GM12878 (cell line): Measurements from ENCODE around the gene KLF17. TPM values are rescaled to one million over a fixed set of nuclear protein-coding genes. Genes with fewer than 3 reads are reported as not detected.

Experiments used
- ATAC-seq: fragments of 200-7000 bp; cut with Tn5 transposase; 3 replicates; pipeline ENCODE4 v1.9.1; 2020; ENCODE audit warnings: mild to moderate bottlenecking, moderate library complexity
- BruUV-seq: library from RNA; stranded (reverse); fragments of 400-500 nt; replicated peaks from 2 replicates; lab custom pipeline; 2021; lab: Mats Ljungman, UMichigan
- CTCF ChIA-PET: fragments of 300-600 bp; sonication (Branson Sonifier 250); formaldehyde crosslinking; extraction: SDS; loops from one replicate; lab custom pipeline; 2021; ENCODE audit warnings: inconsistent platforms; lab: Yijun Ruan, JAX
- POLR2A ChIA-PET: fragments of 350-600 bp; formaldehyde crosslinking; extraction: SDS; loops from one replicate; lab custom pipeline; 2021; ENCODE audit warnings: inconsistent platforms; lab: Charles Lee
- RAD21 ChIA-PET: fragments of 300-600 bp; sonication (Branson Sonifier 250); formaldehyde crosslinking; loops from one replicate; lab custom pipeline; 2023; ENCODE audit warnings: antibody characterized with exemption; ENCODE audit not compliant: unreplicated experiment; lab: Charles Lee
- SMC1A ChIA-PET: fragments of 300-600 bp; sonication (Branson Sonifier 250); formaldehyde crosslinking; loops from one replicate; lab custom pipeline; 2023; ENCODE audit not compliant: unreplicated experiment, uncharacterized antibody; lab: Charles Lee
- DNase-seq: peaks from one replicate; pipeline ENCODE4 v3.0.0-alpha.2; 2011; ENCODE audit warnings: low read depth, low spot score
- FAIRE-seq: peaks from 3 replicates; lab custom pipeline; 2011; peaks lifted over from hg19 to GRCh38; lab: Jason Lieb, UNC
- H2AFZ ChIP-seq: 2 replicates; pipeline ENCODE4 v1.6.0; 2011; ENCODE audit warnings: low read depth, low read length, control low read depth; ENCODE audit not compliant: control insufficient read depth
- H3K27ac ChIP-seq: 2 replicates; pipeline ENCODE4 v1.5.1; 2011; ENCODE audit warnings: control low read depth; ENCODE audit not compliant: control insufficient read depth, insufficient read depth
- H3K27me3 ChIP-seq, 2 experiments: replicated peaks in 1 of 2; 2 replicates each; pipeline versions ENCODE4 v1.6.0 to v1.6.1; 2011; ENCODE audit warnings: low read length in 1 of 2; ENCODE audit not compliant: control insufficient read depth in 2 of 2, insufficient read depth in 2 of 2
- H3K36me3 ChIP-seq, 2 experiments: 2 replicates each; pipeline ENCODE4 v1.5.1; 2011; ENCODE audit warnings: low read length in 1 of 2; ENCODE audit not compliant: control insufficient read depth in 2 of 2, insufficient read depth in 2 of 2
- H3K4me1 ChIP-seq: 2 replicates; pipeline ENCODE4 v1.6.1; 2011; ENCODE audit warnings: mild to moderate bottlenecking, low read length, moderate library complexity, mixed read lengths; ENCODE audit not compliant: control insufficient read depth, insufficient read depth
- H3K4me2 ChIP-seq: 2 replicates; pipeline ENCODE4 v1.6.0; 2011; ENCODE audit warnings: control low read depth; ENCODE audit not compliant: control insufficient read depth, insufficient read depth
- H3K4me3 ChIP-seq: fragments of 200-600 bp; sonication (generic); 2 replicates; pipeline ENCODE4 v1.5.1; 2016
- H3K79me2 ChIP-seq: 2 replicates; pipeline ENCODE4 v1.6.0; 2011; ENCODE audit warnings: low read length; ENCODE audit not compliant: control insufficient read depth, insufficient read depth
- H3K9ac ChIP-seq: 2 replicates; pipeline ENCODE4 v1.8.0; 2011; ENCODE audit warnings: low read length, control low read depth, mixed read lengths; ENCODE audit not compliant: control insufficient read depth, insufficient read depth
- H3K9me3 ChIP-seq: replicated peaks from 3 replicates; pipeline ENCODE4 v1.5.1; 2011; ENCODE audit warnings: mild to moderate bottlenecking, low read length; ENCODE audit not compliant: control insufficient read depth, insufficient read depth
- H4K20me1 ChIP-seq: 2 replicates; pipeline ENCODE4 v1.6.0; 2011; ENCODE audit not compliant: control insufficient read depth, insufficient read depth
- ASH2L ChIP-seq: fragments of 300-600, 200-600 bp; sonication (generic); IDR thresholded peaks from 2 replicates; pipeline ENCODE4 v1.6.1; 2017; ENCODE audit warnings: low read depth, mild to moderate bottlenecking, borderline replicate concordance
- BCL3 ChIP-seq: IDR thresholded peaks from 2 replicates; pipeline ENCODE4 v1.6.1; 2011; ENCODE audit warnings: borderline replicate concordance, low read depth, mild to moderate bottlenecking, moderate library complexity, low read length; ENCODE audit not compliant: insufficient read depth, poor library complexity, severe bottlenecking
- BMI1 ChIP-seq: fragments of 450-650 bp; IDR thresholded peaks from 2 replicates; pipeline ENCODE4 v1.6.1; 2016; ENCODE audit warnings: mild to moderate bottlenecking, moderate library complexity, borderline replicate concordance
- ESRRA ChIP-seq: IDR thresholded peaks from 2 replicates; pipeline ENCODE4 v1.6.1; 2012; ENCODE audit warnings: mild to moderate bottlenecking, low read length, improper control_type of control experiment
- HDAC2 ChIP-seq: fragments of 200-600 bp; sonication (generic); IDR thresholded peaks from 2 replicates; pipeline ENCODE4 v1.6.1; 2017
- HDGF ChIP-seq: fragments of 450-650 bp; IDR thresholded peaks from 2 replicates; pipeline ENCODE4 v1.6.1; 2016; ENCODE audit warnings: antibody characterized with exemption
- KDM1A ChIP-seq: fragments of 200-600 bp; sonication (generic); IDR thresholded peaks from 2 replicates; pipeline ENCODE4 v1.6.1; 2016; ENCODE audit warnings: borderline replicate concordance
- LARP7 ChIP-seq: fragments of 450-650 bp; IDR thresholded peaks from 2 replicates; pipeline ENCODE4 v1.6.1; 2017; ENCODE audit warnings: mild to moderate bottlenecking
- MAX ChIP-seq: IDR thresholded peaks from 2 replicates; pipeline ENCODE4 v1.6.1; 2012; ENCODE audit warnings: low read depth, low read length, improper control_type of control experiment
- RBBP5 ChIP-seq: fragments of 200-600 bp; sonication (generic); conservative IDR thresholded peaks from 2 replicates; pipeline ENCODE4 v1.6.1; 2016
- SKIL ChIP-seq: fragments of 450-650 bp; IDR thresholded peaks from 2 replicates; pipeline ENCODE4 v1.6.1; 2017; ENCODE audit warnings: mild to moderate bottlenecking, low read depth, inconsistent platforms; ENCODE audit not compliant: poor library complexity, severe bottlenecking
- SREBF2 ChIP-seq: IDR thresholded peaks from 2 replicates; pipeline ENCODE4 v1.6.1; 2012; ENCODE audit warnings: mild to moderate bottlenecking, low read length
- SUPT20H ChIP-seq: IDR thresholded peaks from 2 replicates; pipeline ENCODE4 v1.6.1; 2011; ENCODE audit warnings: low read depth, mild to moderate bottlenecking, low read length, moderate library complexity, borderline replicate concordance; ENCODE audit not compliant: control insufficient read depth
- SUZ12 ChIP-seq: fragments of 200-600 bp; sonication (generic); IDR thresholded peaks from one replicate; pipeline ENCODE4 v1.6.1; 2018; ENCODE audit warnings: antibody characterized with exemption, mild to moderate bottlenecking; ENCODE audit not compliant: unreplicated experiment
- WGBS: methylation state at CpG from one replicate; pipeline ENCODE4 v1.1.6; 2016; ENCODE audit warnings: low lambda C conversion rate; ENCODE audit not compliant: insufficient replicate concordance, insufficient coverage; ENCODE audit errors: missing lambda C conversion rate; 5-methylcytosine and 5-hydroxymethylcytosine counted together
- in situ Hi-C: fragments of 300-500 bp; cut with MboI; formaldehyde crosslinking; loops from 9 replicates; pipeline ENCODE4 v1.14.3; 2018; ENCODE audit warnings: mixed read lengths
- intact Hi-C: fragments of 100-400 bp; cut with micrococcal nuclease; formaldehyde crosslinking; loops from one replicate; pipeline ENCODE4 v1.14.2; 2022; ENCODE audit not compliant: unreplicated experiment
- polyA plus RNA-seq, 11 experiments: library from polyadenylated mRNA; depleted of rRNA in 4 of 11; unstranded in 6 of 11; stranded (reverse) in 5 of 11; fragments of >200 nt; fragmentation: Nextera tagmentation in 4 of 11; fragmentation: Illumina TruSeq in 1 of 11; extraction: Ambion mirVana in 4 of 11; extraction: Trizol in 1 of 11; gene quantifications; 1 replicate in 1 of 11; 2 replicates in 10 of 11; pipeline versions ENCODE4 v1.2.1 to v1.2.3, GENCODE V29; 2011 to 2016; ENCODE audit warnings: inconsistent platforms in 2 of 11, missing spikeins in 2 of 11, low read depth in 1 of 11
- total RNA-seq, 4 experiments: library from RNA; depleted of rRNA in 3 of 4; stranded (reverse); fragments of >200 nt in 3 of 4; fragmentation: Illumina TruSeq in 1 of 4; extraction: Trizol in 1 of 4; gene quantifications; 2 replicates each; pipeline versions ENCODE4 v1.2.1 to v1.2.3, GENCODE V29; 2013 to 2021

Gene KLF17
- total and polyA plus RNA-seq, 10 of the 15 experiments (the other 5 are each of a cell fraction or from before 2014, with no cell fraction given): not detected

- H3K36me3 ChIP-seq: no peaks in the 10 kb centered on the region
- TF ChIP-seq MAX (no peak), SUZ12 (no peak), SREBF2 (no peak), LARP7 (no peak), HDGF (no peak), SUPT20H (no peak), BMI1 (no peak), HDAC2 (no peak), SKIL (no peak), ASH2L (no peak), RBBP5 (no peak), KDM1A (no peak), BCL3 (no peak), ESRRA (no peak)
- in situ Hi-C loops: no loop called here
- no peak overlapping the region for H2AFZ ChIP-seq
- no peak for DNase-seq
- ChIA-PET CTCF (no interaction called here), POLR2A (no interaction called here), SMC1A (no interaction called here), RAD21 (no interaction called here)
- no peak overlapping the region for H3K27ac ChIP-seq
- H3K4me3 ChIP-seq: no peak overlapping the region
- ATAC-seq: no peak
- H3K27me3 ChIP-seq: no peaks in the 10 kb centered on the region
- intact Hi-C loops: no loop called here
- H3K9ac ChIP-seq: no peak overlapping the region
- BruUV-seq: no TSS peak
- no peaks in the 10 kb centered on the region for H4K20me1 ChIP-seq
- no peaks in the 10 kb centered on the region for H3K79me2 ChIP-seq
- H3K4me1 ChIP-seq: no peaks in the 10 kb centered on the region
- no peak overlapping the region for H3K4me2 ChIP-seq
- H3K9me3 ChIP-seq: no peaks in the 10 kb centered on the region
- no peak for FAIRE-seq
- WGBS: 70% methylated on average over 4 of the region's 4 CpGs
Observed at GRCh38 chr1:44086692-44087474, 31.7 kb upstream of the KLF17 start.
